A673 (cell line): Measurements from ENCODE around the gene RAD51. TPM values are rescaled to one million over a fixed set of nuclear protein-coding genes. Genes with fewer than 3 reads are reported as not detected.

Source experiments
- BruUV-seq: library from RNA; stranded (reverse); fragments of 400-500 nt; replicated peaks from 2 replicates; lab custom pipeline; 2021; lab: Mats Ljungman, UMichigan
- CTCF ChIA-PET: fragments of 300-600 bp; sonication (Branson Sonifier 250); formaldehyde crosslinking; loops from one replicate; lab custom pipeline; 2022; ENCODE audit warnings: antibody characterized with exemption; lab: Charles Lee
- POLR2A ChIA-PET: fragments of 300-600 bp; sonication (Branson Sonifier 250); formaldehyde crosslinking; loops from one replicate; lab custom pipeline; 2022; ENCODE audit warnings: antibody characterized with exemption; ENCODE audit not compliant: low non-redundant PET; lab: Charles Lee
- DNase-seq: peaks from one replicate; pipeline ENCODE4 v3.0.0-alpha.2; 2015; ENCODE audit warnings: low spot score
- H3K27ac ChIP-seq: fragments of 200-600 bp; sonication (generic); 2 replicates; pipeline ENCODE4 v1.5.1; 2016; ENCODE audit warnings: mixed run types, low read depth, mild to moderate bottlenecking, mixed read lengths, antibody characterized with exemption, low read length; ENCODE audit not compliant: poor library complexity, severe bottlenecking
- H3K27me3 ChIP-seq: fragments of 200-600 bp; sonication (generic); replicated peaks from 2 replicates; pipeline ENCODE4 v1.6.1; 2017; ENCODE audit warnings: mixed run types, low read depth, mild to moderate bottlenecking, mixed read lengths, antibody characterized with exemption, low read length; ENCODE audit not compliant: insufficient read depth, poor library complexity
- H3K36me3 ChIP-seq: fragments of 200-600 bp; sonication (generic); 2 replicates; pipeline ENCODE4 v1.6.1; 2016; ENCODE audit warnings: mixed run types, mild to moderate bottlenecking, mixed read lengths, antibody characterized with exemption, low read length; ENCODE audit not compliant: insufficient read depth, poor library complexity, severe bottlenecking
- H3K4me1 ChIP-seq: fragments of 200-600 bp; sonication (generic); 2 replicates; pipeline ENCODE4 v1.6.1; 2017; ENCODE audit warnings: mixed run types, mild to moderate bottlenecking, mixed read lengths, antibody characterized with exemption, low read length; ENCODE audit not compliant: insufficient read depth, poor library complexity, severe bottlenecking
- H3K4me3 ChIP-seq: fragments of 200-600 bp; sonication (generic); 2 replicates; pipeline ENCODE4 v1.5.1; 2016; ENCODE audit warnings: low read depth, mixed run types, mild to moderate bottlenecking, mixed read lengths, low read length; ENCODE audit not compliant: poor library complexity, severe bottlenecking
- H3K9me3 ChIP-seq: fragments of 200-600 bp; sonication (generic); 2 replicates; pipeline ENCODE4 v1.6.1; 2016; ENCODE audit warnings: mixed run types, low read depth, mild to moderate bottlenecking, mixed read lengths, antibody characterized with exemption, low read length; ENCODE audit not compliant: poor library complexity, severe bottlenecking
- CTCF ChIP-seq: fragments of 300-800, 200-600 bp; sonication (generic); conservative IDR thresholded peaks from 2 replicates; pipeline ENCODE4 v1.5.1; 2017; ENCODE audit warnings: low read depth, mild to moderate bottlenecking, antibody characterized with exemption, low read length, moderate library complexity, mixed read lengths
- EZH2 ChIP-seq: fragments of 200-600 bp; sonication (generic); IDR thresholded peaks from 2 replicates; pipeline ENCODE4 v1.6.1; 2017; ENCODE audit warnings: borderline replicate concordance, low read depth, mild to moderate bottlenecking, mixed read lengths, antibody characterized with exemption, low read length; ENCODE audit not compliant: poor library complexity, severe bottlenecking
- intact Hi-C: fragments of 100-400 bp; cut with micrococcal nuclease; formaldehyde crosslinking; loops from one replicate; pipeline ENCODE4 v1.10.0; 2022; ENCODE audit not compliant: unreplicated experiment
- total RNA-seq: library from RNA; stranded (reverse); gene quantifications from 2 replicates; pipeline ENCODE4 v1.2.3, GENCODE V29; 2021

RAD51 gene
- total RNA-seq, 1 experiment from 2014 or later: 51.1 TPM

GRCh38 chr15:40688932-40689799 is 5.8 kb upstream of the RAD51 start:
- no TSS peak for BruUV-seq
- TF ChIP-seq EZH2 (no peak), CTCF (no peak)
- no peaks in the 10 kb centered on the region for H3K4me1 ChIP-seq
- ChIA-PET CTCF (no interaction called here), POLR2A (no interaction called here)
- no peak for DNase-seq
- H3K27me3 ChIP-seq: no peaks in the 10 kb centered on the region
- H3K36me3 ChIP-seq: no peaks in the 10 kb centered on the region
- H3K4me3 ChIP-seq: no peak overlapping the region
- H3K9me3 ChIP-seq: no peaks in the 10 kb centered on the region
- intact Hi-C loops: no loop called here
- no peak overlapping the region for H3K27ac ChIP-seq

- TF ChIP-seq CTCF (no peak), EZH2 (no peak)
- H3K4me1 ChIP-seq: peaks cover 4% of the 10 kb centered on the region
- ChIA-PET POLR2A (no interaction called here), CTCF (no interaction called here)
- H3K27me3 ChIP-seq: no peaks in the 10 kb centered on the region
- H3K4me3 ChIP-seq: no peak overlapping the region
- intact Hi-C loops: no loop called here
- H3K9me3 ChIP-seq: no peaks in the 10 kb centered on the region
- no peak overlapping the region for H3K27ac ChIP-seq
- H3K36me3 ChIP-seq: no peaks in the 10 kb centered on the region
- no TSS peak for BruUV-seq
- no peak for DNase-seq
These were observed 3.2 kb upstream of the RAD51 start for GRCh38 chr15:40691737-40692136.

GRCh38 chr15:40693904-40694687 is 878 bp upstream of the RAD51 start:
- Histone ChIP-seq H3K4me3 (peak overlapping the region; percentile 76), H3K9me3 (no peaks in the 10 kb centered on the region), H3K4me1 (peaks cover 4% of the 10 kb centered on the region), H3K27ac (peak overlapping the region; percentile 94), H3K27me3 (no peaks in the 10 kb centered on the region), H3K36me3 (peaks cover 10% of the 10 kb centered on the region)
- intact Hi-C loops: loop anchor here (1.0 kb wide), 1 partner anchor 101 kb away; no protein-coding TSS in a partner anchor
- POLR2A ChIA-PET: interaction anchor here (0.6 kb wide), 1 partner anchor 253 kb away, joined by 5 read pairs; no protein-coding TSS in a partner anchor
- CTCF ChIA-PET: interaction anchor here (0.6 to 1.4 kb wide), 3 partner anchors 53 to 165 kb away, joined by 3 to 5 read pairs (median 3); no protein-coding TSS in a partner anchor
- BruUV-seq: TSS peak; percentile 73
- no peak for DNase-seq
- TF ChIP-seq EZH2 (no peak), CTCF (no peak)
